NCI-H2081 (cell line): ENCODE results near the gene TNFRSF21.
A peak's percentile ranks its signal among the peaks of the same experiment; 100 is the strongest.
"Not testable (repeated sequence)": the region's sequence is repeated elsewhere in the genome, so short reads cannot be mapped to it uniquely, and the experiment has no call there.

Source experiments
- DNase-seq, 2 experiments: peaks; one replicate each; lab custom pipeline; 2025; lab: John Stamatoyannopoulos, UW

Gene TNFRSF21

DNA sequence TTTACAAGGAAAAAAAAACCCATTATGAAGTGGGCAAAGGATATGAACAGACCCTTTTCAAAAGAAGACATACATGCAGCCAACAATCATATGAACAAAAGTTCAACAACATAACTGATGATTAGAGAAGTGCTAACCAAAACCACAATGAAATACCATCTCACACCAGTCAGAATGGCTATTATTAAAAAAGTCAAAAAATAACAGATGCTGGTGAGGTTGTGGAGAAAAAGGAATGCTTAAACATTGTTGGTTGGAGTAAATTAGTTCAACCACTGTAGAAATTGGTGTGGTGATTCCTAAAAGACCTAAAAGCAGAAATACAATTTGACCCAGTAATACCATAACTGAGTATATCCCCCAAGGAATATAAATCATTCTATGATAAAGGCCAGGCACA is 86.5 kb downstream of the TNFRSF21 start:
- DNase-seq: not testable (repeated sequence)

DNA sequence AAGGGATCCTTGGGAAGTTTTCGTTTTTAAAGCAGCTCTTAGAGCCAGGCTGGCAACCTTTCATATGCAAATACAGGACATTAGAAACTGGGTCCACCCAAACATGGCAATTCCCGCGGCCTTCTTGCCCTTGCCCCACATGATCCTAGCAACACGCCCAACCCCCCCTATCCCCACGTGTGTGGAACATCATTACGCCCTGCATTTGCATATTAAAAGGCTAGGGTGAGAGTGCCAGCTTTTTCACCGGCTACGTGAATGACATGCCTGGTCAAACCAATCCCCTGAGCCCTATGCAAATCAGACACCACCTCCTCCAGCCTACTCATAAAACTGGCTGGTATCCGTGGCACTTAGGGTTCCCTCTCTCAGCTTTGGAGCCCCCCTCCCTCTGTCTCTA is 88.1 kb downstream of the TNFRSF21 start:
- DNase-seq: no peak

DNA sequence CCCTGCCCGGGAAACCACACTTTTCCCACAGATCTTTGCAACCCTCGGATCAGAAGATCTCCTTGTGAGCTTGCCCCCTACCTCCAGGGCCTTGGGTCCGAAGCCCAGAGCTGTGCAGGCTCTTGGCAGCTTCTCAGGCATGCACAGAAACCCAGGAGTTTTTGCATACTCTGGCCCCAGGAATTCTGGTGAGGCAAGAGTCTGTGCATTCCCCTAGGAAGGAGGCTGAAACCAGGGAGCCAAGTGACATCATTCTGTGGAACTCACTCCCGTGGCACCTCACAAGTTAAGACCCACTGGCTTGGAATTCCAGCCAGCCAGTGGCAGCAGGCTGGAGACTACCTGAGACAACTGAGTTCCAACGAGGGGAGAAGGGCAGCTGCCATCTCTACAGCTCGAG is 100.1 kb downstream of the TNFRSF21 start:
- no peak for DNase-seq

DNA sequence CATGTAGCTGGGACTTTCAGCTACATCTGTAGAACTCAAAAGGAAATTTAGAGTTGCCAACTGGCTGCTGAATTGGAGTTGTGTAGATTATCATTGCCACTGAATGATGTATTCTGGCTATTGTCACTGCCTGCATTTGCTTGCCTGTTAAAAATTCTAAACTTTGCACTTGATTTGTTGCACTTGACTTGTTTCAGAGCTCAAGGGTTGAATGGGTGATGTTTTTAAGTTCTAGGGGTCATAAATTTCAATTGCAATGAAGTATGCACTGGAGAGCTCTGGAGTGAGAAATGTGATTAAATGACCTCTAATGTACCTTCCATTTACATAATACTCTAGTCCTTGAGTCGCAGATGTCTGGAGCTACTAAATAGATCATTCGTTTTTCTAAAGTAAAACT is 102.4 kb downstream of the TNFRSF21 start:
- no peak for DNase-seq

DNA sequence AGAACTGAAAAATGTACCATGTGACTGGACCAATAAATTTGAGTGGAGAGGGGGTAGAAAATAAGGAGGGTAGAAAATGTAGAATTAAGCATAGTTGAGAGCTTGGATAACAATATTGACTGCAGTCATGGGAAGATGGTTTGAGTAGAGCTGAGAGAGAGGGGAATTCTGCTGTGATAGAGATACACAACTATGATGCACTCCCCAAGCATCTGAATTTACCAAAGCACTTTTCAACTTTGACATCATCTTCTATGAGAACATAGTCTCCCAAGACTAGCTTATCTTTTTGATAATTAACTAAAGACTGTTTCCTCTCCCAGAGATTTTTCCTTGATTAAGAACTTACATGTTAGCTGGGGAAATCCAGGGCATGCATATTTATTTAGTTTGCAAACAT is 103.1 kb downstream of the TNFRSF21 start:
- DNase-seq: no peak

DNA sequence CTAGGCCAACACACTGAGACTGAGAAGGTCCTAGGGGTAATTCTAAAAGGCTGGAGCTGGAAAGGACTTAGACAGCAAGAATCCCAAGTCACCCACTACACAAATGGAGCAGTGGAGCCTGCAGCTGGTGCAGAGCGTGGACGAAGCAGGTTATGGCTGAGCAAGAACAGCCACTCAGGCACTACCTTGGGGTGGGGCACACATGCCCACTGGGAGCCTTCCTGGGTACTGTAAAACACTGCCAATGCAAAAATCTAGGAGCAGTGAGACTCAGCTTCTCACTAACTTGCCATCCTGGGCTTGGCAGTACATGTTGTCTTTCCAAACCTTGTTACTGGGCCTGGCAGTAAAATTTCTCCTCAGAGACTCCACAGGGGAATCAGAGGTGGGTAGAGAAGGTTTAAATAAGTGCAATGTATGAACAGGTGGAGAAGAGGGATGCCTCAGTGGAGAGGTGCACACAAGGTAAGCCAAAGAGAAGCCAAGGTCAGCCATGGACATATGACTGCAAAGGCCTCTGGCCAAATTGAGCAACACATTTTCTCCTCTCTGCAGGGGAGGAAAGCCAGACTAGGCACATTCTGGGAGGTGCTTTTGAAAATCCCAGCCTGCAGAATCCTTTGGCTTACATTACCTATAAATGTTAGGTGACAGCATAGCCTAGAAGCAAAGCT is 105.6 kb downstream of the TNFRSF21 start:
- DNase-seq: no peak

DNA sequence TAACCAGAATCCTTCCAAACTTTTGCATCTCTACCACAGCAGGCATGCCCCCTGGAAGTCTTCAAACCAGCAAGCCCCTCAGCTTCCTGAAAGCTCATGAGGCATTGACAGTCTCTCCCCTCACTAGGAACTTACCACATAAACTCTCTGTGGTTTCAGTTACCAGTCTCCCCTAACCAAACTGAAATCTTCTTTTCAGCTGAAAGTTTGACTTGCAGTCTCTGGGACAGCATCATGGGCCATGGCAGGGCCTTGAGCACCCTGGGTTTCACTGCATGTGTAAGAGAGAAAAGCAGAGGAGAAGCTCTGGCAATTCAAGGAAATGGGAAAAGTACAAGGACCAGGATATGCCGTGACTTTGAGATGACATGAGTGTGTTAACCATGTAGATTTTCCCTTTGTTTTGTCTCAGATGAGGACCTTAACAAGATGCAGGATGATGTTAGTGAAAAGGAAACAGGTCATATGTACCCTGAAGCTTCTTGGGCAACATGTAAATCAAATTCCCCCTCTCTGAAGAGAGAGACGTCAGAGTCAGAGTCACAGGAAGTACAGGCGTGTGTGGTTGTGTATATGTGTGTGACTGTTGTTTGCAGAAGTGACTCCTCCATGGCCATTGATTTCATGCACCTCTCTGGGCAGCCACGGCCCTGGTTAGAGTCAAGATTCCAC is 106.3 kb downstream of the TNFRSF21 start:
- no peak for DNase-seq

DNA sequence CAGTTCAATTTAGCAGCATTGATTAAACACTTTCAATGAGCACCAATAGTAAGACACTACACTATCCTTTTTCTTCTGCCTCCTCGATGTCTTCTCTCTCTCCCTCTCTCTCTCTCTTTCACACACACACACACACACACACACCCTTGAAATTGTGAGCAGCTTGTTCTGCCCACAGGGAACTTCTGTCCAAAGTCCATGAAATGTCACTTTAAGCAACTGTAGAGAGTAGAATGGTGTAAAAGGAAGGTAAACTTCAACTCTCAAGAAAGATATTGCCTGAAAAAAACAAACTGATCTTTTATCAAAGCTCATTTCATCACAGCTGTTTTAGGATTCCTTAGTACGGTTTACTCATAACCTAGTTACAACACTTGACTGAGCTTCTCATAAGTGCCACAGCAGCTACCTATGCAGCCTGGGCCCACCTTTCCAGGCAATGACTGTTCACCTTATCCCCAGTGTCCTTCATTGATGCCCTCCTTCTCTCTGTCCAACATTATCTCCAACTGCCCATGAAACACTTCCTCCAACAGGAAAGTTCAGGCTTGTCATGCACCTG is 107.0 kb downstream of the TNFRSF21 start:
- no peak for DNase-seq

DNA sequence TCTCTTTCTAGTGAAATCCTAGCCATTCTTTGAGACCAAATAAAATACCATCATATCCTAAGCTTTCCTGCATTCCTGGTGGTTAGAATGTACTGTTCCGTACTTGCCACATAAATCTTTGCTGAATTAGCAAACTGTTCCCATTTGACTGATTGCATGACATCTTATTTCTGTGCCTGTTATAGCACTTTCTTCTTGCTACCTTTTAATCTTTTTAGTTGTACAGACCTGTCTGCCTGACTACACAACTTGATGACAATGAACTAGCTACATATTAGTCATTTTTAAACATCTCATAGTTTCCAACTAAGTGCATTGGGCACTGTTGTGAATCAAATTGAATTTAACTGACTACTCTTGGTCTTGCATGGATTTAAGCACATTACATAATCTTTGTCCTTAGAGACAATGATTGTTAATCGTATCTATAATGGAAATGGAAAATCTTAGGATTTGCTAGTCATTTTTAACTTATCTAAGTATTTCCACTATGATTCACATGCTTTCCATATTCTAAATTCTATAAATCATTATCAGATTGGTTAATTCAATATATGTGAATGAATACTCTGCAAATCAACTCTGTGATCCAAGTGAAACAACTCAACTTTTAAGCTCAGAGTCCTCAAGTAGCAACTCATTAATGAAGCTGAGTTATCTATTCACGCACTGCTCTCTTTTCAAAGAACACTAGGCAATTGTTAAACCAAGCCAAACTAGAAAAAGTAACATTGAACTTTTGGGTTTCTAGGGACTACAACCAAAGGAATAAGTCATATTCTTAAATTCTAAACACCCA is 109.0 kb downstream of the TNFRSF21 start:
- DNase-seq: no peak

DNA sequence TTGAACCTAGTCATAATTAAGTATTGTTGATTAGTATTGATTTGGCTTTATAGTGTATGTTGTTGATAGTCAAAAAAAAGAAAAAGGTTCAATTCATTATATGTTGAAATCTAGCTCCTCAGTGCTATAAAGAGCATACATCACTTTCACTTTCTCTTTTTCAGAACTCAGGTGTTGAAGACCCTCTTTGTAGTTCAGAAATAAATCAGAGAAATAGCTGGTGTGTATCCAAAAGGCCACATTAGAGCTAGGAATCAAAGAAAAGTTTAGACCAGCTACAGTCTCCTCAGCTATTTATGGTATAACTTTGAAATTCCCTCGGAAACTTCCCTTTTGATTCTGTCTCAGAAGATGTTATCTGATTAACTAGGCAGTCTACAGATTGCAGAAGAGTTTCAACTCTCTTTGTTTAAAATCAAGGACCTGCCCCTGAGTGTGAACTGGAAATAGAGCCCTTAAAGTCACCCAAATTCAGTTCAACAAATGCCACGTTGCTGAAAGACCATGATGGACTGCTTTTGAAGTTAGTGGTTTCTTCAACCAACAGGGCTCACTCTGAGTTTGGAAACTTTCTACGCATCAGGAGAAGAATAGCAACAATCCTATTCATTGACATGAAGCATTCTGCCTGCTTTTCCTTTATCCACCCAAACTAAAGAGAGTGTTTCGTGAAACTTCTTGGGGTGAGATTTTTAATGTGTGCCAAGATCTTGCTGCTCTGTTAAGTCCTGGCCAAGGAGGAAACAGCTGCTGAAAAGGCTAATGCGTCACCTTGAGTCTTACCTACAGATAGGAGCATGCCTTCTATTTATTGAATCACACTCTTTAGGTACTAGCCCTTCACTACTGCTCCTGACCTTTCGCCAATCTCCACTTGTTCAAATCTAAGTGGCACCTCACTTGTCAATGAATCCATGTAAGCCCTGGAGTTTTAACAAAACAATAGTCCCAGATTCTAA is 111.7 kb downstream of the TNFRSF21 start:
- no peak for DNase-seq

DNA sequence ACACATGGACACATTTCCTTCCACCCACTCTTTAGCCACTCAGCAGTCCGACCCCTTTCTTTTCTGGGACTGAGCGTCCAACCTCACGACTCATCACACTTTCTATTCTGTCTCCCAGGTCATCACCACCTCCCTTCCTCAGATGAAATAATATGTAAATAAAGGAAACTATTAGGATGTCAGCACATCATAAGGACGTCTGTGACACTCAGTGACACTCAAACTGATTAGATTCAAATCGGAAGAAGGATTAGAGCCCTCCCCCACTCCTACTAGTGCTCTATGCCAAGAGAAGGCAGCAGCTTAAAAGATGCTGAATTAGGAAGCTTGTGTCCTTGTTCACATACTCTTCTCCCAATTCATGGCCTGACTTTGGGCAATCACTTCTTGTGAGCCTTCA is 113.6 kb downstream of the TNFRSF21 start:
- DNase-seq: no peak

DNA sequence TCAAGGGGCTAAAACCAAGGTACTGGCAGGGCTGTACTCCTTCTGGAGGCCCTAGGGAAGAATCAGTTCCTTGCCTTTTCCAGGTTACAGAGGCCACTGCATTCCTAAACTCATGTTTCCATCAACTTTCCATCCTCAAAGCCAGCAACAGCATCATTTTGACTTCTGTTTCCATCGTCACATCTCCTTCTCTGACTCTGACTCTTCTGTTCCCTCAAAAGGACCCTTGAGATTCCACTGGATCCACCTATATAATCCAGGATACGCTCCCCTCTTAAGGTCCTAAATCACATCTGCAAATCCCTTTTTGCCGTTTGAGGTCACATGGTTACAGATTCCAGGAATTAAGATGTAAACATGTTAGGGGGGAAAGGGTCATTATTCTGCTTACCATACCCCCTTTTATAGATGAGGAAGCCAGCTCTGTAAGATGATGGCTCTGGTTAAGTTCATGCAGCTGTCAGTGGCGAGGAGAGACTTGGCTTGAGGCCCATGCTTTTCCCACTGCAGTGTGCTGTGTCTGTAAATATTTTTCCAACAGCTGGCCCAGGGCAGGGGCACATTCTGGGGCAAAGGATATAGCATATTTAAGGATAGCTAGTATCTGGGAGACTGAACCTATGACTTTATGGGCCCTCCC is 114.6 kb downstream of the TNFRSF21 start:
- DNase-seq: peak in 1 of 2 experiments; percentile 8

DNA sequence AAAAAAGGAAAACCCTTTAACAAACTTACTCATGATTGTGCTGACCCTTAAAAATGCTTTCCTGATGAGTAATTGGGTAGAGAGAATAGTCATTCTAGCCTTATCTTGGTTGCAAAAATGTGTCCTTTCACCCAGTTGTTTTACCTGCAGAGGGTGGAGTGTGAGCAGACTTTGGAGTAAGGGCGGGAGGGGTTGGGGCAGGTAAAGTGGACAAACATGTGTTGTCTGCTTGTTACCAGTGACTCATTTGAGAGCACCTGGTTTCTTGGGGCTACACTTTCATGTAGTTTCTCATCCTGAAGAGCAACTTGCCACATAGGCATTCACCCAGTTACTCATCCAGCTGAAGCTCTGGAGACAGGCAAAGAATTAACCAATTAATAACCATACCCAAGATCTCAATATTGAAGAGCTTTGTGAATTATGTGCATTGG is 121.1 kb downstream of the TNFRSF21 start:
- no peak for DNase-seq

DNA sequence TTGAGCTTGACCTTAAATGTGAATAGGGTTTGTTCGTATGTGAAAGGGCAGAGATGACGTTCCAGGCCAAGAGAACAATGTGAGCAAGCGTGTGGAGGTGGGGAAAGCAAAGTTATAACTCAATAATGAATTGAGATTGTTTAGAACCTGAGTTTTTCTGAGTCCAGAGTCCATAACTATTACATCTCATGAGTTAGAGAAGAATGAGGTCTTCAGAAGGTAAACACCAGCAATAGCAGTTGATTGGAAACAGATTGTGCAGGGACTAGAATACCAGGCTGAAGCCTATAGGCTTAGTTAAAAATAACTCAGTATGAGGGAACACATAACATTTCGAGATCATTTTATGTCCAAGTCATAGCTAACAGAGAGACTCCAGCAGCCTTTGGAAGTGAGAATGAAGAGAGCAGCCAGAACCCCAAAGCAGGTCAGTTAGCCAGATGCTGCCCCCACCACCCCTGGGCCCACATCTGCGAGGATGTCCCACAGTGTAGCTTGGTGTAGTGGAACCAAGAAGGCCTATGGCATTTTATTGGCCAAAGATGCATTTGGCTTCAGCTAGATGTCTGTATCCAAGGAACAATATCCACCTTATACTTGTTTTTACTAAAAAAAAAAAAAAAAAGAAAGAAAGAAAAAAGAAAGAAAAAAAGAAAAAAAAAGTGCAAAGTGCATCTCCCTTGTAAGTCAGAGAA is 121.7 kb downstream of the TNFRSF21 start:
- DNase-seq: no peak

DNA sequence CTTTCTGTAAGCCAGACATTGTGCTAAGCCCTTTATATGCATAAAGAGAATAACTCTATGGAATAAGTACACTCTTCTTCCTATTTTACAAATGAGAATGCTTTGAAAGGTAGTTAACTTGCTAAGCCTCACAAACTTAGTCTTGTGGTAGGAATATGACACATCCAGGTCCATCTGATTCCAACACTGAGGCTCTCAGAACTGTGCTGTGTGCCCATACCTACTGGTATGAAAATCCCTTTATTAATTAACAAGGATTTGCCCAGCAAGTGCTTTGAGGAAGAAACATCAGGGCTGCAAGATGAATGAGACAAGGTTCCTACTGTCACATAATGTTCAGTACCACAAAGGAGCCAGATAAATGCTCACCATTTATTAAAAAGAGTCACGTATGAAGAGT is 122.6 kb downstream of the TNFRSF21 start:
- DNase-seq: no peak

DNA sequence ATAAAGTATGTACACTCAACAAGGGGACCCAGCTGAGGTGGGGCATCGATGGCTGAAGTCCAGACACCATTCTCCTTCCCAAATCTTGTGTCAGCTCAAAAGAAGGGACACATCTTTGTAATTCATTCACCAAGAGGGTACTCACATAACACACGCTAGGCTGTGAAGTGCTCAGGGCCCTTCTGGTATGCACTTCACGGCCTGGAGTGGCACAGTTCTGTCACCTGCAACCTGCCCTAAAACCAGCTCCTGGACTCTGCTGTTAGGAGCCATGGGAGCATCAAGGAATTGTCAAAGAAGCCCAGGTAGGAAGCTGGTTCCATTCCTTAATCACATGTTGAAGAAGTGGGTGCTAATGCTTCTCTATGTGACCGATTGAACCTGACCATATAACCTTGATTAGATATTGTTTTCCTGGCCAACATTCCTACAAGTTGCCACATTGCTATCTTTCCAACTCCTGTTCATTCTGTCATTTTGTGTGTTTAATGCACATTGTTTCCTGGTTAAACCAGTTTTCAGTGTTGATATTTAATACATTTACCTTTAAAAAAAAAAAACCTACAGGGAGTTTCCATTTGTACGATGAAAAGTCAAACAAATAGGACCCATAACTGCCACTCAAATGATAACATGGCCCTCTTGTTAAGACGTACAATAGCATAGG is 127.3 kb downstream of the TNFRSF21 start:
- DNase-seq: no peak

DNA sequence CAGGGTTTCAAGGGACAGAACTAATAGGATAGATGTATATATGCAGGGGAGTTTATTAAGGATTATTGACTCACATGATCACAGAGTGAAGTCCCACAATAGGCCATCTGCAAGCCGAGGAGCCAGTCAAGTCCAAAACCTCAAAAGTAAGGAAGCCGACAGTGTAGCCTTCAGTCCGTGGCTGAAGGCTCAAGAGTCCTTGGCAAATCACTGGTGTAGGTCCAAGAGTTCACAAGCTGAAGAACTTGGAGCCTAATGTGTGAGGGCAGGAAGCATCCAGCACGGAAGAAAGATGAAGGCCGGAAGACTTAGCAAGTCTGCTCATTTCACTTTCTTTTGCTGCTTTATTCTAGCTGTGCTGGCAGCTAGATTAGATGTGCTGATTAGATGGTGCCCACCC is 128.0 kb downstream of the TNFRSF21 start:
- DNase-seq: no peak
